ENCODE data around the gene UMOD.

The UMOD gene

DNA sequence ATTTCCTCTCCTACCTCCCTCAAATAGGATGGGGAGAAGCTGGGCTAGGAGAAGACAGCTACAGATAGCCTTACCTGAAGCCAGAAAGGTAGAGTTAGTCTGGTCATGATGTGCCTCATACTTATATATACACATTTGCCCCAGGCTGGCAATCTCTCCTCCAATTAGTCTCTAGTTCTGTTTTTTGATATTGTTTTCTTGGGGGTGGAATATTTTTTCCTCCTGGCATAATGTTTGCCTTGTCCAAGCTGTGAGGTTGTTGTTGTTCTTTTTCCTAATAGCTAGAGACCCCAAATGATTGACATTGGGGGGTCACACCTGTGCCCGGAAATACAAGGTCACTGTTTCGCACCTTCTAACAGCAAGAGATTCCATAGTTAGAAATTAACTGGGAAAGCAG, at the start of gene UMOD:
Gene UMOD, minus strand, starts transcription at position 101 of the 400 bp plus-strand sequence. CDS start 1,978 bp downstream, outside the sequence.
- no peak for DNase-seq (ENCODE audit: low spot score)

DNA sequence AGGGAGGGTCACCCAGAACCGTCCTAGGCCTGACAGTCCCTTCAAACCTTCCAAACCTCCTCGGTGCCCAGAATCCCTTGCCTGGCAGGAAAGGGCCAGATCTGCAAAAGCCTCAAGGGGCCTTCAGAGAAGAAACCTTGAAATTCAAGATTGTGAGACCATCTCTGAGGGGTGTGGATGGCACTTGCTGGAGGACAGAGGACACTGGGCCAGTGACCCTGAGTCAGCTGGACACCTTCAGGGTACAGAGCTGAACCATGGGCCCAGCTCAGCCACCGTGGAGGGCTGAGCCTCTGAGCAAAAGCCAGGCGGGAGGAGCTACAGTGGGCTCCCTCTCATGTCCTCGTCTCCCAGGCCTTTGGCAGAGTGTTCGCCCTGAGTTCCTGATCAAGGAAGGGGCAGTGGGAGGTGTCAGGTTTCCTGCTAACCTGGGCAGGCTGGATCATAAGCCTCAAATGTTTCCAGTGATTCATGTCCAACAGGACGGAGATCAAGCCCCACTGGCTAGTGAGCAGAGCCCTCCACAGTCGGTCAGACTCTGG, 49.0 kb upstream of the UMOD start:
- no peak for DNase-seq (ENCODE audit: low spot score)

DNA sequence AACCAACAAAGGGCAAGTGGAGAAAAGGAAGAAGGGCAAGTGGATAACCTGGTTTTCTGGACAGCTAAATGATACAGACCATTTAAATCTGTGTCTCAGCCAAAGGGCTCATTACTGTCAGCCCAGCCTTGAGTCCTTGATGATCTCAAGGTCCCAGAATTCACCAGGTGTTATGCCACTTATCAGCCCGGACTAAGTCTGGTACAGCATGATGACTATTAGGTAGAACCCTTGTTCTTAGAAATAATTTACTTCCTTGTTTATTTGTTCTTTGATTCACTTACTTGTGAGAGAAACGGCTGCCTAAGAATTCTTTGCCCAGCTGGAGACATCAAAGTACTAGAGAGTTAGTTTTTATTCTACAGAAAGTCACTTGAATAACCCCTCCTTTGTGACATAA, 48.6 kb upstream of the UMOD start:
- DNase-seq (ENCODE audit: low spot score) = no peak

DNA sequence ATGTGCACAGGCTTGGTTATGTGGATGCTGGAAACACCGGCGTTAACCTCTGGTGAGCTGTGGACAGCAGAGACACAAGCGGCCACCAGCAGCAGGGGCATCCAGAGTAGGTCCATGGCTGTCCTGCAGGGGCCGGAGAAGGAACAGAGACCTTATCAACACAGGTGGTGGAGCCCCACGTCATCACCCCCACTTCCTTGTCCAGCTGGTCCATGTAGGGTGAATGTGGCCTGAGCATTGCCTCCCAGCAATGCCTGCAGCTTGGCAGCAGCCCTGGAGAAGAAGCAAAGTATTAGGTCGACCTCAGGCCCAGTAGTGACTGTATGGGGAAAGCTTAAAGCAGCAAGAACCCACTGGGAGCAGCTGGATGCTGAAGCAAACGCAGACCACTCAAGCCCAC, 46.7 kb upstream of the UMOD start:
- no peak for DNase-seq (ENCODE audit: low spot score)

DNA sequence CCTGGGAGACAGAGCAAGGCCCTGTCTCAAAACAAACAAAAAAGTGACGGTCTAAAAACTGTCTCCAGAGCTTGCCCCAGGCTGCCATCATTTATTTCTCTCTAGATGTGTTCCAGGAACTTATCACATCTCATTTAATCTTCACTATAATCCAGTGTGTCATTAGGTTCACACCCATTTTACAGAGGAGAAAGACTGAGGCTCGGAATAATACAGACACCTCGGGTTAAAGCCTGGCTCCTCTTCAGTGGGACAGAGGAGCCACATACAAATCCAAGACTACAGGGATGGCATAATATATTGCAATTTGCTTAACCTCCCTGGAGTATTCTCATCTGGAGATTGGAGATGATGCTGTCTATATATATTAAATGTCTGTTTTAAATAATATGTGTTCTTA, 46.1 kb upstream of the UMOD start:
- no peak for DNase-seq (ENCODE audit: low spot score)

DNA sequence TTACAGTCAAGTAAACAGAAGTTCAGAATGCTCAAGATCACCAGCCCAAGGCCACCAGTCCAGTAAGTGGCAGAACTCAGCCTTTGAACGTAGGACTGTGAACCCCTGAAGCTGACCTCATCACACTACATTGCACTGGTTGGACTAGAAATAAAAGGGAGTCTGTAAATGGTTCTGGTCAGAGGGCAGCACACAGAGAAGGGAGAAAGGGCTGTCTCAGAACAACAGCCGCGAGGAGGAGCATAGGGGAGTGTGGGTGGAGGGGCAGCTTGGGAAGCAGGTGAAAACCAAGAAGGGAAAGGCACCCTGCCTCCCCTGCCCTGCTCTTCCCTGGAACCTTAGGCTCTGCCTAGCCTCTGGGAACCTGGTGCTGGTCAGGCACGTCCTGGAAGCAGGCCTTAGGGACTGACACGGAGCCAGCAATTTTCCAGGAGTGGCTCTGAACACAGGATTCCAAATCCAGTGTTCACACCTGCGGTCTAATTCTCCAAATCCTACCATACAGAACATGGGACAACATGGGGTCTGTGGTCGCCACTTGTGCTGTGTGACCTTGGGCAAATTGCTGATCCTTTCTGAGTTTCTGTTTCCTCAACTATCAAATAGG, 45.1 kb upstream of the UMOD start:
- DNase-seq (ENCODE audit: low spot score) = no peak

DNA sequence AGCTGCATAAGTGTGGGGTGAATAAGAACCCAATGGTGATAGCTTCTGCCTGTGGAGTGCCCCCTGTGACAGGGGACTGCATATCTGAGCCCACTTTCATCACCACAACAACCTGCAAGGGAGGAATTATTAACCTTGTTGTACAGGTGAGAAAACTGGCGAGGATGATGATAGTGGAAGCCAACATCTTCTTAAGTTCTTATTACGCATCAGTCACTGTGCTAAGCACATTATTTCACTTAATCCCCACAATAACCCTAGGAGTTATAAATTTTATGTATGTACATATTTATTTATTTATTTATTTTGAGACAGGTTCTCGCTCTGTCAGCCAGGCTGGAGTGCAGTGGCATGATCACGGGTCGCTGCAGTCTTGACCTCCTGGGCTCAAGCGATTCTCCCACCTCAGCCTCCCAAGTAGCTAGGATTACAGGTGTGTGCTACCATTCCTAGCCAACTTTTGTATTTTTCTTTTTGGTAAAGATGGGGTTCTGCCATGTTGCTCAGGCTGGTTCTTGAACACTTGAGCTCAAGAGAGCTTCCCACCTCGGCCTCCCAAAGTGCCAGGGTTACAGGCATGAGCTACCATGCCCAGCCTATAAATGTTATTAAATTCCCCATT, 44.4 kb upstream of the UMOD start:
- no peak for DNase-seq (ENCODE audit: low spot score)

DNA sequence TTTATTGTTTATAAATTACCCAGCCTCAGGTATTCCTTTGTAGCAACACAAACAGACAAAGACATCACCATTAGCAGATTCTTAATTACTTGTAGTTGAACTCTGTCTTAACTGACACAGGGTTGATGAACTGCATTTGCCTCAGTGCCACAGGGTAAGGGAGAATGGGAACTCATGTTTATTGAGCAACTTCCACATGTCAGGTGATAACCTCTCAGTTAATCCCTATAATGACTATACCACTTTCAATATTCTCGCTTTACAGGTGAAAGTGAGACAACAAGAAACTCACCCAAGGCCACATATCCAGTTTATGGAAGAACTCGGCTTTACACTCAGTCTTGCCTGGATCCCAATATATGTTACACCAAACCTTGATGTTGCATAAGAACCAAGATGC, 43.4 kb upstream of the UMOD start:
- DNase-seq (ENCODE audit: low spot score) = no peak

DNA sequence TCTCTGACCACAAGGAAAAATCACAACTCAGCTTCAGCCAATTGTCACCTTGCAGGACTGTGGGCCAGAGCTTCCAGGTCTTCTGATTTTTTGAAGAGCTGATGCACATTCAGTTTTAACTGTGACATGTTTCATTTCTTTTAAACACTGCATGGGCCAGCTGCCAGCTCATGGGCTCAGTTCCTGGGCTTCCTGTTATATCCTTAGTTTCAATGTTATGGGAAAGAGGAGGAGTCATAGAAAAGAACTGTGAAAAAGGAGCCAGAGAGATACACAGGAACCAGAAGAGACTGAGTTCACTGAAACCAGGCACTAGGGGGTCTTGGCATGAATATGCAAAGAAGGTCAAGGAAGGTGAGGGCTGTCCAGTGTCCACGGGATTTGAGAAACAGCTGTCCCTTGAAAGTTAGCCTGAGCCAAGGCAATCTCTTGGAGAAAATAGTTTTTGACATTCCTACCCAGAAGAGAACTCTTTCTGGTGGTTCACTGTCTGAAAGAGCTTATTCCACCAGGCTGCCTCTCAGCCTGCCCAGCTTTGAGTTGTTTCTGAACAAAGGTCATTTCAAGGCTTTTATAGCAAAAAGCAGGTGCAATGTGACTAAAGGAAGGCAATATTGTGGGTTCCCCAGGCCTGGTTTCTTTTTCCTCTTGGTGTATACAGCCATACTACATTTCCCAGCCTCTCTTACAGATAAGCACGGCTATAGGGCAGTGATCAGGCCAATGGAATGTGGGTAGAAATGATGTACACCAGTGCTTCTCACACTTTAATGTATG, 41.5 kb upstream of the UMOD start:
- no peak for DNase-seq (ENCODE audit: low spot score)

DNA sequence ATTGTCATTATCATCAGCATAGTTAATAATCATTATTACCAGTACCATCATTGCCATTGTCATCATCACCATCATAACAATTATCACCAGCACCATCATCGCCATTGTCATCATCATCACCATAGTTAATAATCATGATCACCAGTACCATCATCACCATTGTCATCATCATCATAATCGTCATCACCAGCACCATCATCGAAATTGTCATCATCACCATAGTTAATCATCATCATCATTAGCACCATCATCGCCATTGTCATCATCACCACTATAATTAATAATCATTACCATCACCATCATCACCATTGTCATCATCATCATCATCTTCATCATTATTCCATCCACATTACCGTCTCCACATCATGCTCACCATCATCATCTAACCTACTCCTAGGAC, 38.5 kb upstream of the UMOD start:
- no peak for DNase-seq (ENCODE audit: low spot score)

DNA sequence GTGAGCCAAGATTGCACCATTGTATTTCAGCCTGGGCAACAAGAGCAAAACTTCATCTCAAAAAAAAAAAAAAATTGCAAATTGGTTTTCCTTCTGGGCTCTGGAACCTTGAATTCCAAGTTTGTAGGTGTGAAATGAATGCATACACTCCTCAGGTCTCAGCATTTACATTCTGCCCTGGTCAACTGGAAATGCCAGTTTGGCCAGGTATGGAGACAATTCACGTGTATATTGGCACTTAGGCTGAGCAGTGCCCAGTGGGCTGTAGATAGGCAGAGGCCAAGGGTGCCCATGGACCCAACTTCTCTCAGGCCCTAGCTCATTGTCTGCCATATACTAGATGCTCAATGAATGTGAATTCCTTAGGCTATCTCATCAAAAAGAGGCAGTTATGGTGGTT, 36.3 kb upstream of the UMOD start:
- DNase-seq (ENCODE audit: low spot score) = no peak

DNA sequence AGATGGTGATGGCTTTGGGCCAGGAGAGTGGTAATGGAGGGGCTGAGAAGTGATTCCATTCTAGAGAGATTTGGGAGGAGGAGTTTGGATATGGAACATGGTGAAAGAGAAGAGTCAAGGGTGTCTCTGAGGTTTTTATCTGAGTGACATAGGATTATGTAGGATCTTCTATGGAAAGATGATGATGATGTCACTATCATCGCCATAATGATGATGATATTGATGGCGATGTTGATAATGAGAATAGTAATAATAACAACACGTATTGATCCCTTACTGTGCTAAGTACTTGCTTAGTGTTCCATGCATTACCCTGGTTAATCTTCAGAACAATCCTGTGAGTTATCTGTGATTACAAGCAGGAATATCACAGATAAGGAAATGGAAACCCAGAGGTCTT, 35.5 kb upstream of the UMOD start:
- no peak for DNase-seq (ENCODE audit: low spot score)

DNA sequence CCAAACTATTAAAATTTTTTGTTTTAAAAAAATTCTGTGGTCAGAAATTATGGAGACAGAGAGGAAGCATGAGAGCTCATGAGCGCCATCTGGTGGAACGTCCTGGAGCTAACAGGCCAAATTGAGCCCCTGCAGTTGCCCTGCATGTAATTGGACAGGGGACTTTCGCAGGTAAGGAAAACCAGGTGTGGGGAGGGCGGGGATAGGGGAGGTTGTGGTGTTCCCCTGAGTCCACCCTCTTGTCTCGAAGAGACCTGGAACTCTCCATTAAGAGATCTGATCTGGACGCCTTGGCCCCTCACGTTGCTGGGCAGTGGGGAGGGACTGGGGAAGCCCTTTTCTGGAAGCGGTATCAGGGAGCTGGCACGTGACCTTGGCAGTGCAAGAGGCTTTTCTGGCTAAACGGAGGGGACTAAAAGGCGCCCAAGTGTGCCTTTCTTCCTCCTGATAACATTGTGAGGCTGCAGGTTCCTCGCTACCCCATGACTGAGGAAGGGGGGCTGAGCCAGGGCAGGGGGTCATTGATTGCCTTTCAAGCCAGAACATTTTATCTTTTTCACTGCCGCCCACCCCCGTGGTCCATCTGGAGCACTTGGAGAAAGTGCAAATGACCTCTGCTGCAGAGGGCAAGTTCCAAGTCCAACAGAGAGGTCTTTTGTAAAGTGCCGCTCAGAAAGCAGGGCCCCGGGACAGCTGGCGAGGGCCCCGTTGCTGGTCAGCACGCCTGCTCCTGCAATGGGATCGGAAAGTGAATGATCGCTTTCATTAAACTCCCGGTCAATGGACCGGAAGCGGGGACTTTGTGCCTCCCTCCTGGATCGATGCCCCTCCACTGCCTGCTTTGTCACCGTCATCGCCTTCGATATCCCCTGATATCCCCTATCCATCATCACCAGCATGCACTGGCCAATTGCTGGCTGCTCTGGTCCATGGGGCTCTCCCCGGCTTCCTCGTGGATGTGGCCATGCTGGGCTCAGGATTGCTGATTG, 33.6 kb upstream of the UMOD start:
- DNase-seq (ENCODE audit: low spot score) = peak; percentile 65

DNA sequence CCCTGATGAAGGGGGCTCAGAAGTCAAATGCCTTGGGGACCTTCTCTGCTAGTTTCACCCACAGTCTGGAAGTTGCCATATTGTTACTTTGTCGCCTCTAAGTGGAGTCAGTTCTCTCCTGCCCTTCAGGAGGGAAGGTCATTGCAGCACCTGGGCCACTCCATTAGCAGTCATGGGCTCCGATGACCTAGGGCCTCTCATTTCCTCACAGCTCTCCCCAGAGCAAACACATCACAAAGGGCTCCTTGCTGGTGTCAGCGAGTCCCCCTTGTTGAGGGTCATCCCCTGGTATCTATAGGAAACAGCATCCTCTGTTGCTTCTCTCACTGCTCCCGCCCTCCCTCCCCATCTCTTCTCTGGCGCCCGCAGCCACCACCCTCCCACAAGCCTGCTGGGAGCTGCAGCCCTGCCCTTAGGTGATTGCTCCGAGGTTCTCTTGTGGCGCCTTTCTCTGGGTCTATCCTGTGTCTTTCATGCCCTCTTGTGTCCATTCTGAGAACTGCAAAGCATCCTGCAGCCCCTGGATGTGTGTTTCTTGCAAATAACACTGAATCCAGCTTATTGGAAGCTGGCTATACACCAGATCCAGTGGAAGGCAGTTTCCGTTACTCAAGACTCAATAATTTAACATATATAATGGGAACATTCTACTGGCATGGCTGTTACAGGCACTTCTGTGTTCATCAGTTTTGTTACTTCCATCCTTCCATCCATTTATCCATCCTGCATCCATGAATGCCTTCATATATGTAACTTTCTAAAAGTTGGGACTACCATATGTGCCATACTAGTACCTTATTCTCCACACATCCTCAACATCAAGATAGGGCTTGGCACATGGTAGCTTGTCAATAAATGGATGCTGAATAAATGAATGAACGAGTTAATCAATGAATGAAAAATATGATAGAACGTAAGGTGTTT, 30.9 kb upstream of the UMOD start:
- peak; percentile 70 for DNase-seq (ENCODE audit: low spot score)

DNA sequence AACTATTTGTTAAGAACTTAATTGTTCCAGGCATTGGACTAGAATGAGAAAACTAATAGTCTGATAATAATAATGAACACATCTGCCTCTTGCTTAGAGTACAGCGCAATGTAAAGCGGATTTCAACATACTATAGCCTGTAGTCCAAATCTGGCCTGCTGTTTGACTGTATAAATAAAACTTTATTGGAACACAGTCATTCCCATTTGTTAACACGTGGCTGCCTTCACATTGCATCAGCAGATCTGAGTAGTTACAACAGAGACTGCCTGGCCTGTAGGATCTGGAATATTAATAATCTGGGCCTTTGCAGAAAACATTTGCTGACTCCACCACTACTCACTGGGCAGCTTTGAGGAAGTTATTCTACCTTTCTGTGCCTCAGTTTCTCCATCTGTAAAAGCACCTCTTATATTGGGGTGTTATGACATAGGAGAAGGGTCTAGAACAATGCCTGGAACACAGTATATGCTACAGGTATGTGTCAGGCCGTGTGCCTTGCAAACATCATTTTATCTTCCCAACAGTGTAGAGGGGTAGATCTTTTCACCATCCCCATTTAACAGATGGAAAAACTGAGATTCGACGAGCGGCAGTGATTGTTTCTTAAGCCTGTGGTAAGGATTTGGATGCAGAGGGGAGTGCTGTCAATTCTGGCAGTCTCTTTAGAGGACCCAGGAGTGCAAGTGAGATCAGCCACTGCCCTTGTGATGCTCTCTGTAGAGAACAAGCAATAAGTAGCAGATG, 29.9 kb upstream of the UMOD start:
- no peak for DNase-seq (ENCODE audit: low spot score)

DNA sequence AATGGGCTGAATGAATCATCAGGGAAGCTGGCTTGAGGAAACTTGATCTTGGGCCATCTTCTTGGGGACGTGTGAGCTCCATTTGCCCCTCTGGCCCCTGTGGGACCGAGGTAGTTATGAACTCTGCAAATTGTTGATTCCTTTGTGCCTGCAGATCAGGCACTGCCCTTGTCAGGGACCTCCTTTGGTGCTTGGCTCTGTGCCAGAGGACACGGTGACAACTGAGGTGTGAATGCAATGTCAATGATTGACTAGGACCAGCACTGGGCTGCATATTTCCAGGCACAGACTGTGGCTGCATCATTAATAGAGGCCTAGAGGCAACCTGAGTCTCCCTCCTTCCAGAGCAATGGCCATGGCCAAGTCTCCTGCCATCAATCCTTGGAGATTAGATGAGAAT, 28.3 kb upstream of the UMOD start:
- no peak for DNase-seq (ENCODE audit: low spot score)

DNA sequence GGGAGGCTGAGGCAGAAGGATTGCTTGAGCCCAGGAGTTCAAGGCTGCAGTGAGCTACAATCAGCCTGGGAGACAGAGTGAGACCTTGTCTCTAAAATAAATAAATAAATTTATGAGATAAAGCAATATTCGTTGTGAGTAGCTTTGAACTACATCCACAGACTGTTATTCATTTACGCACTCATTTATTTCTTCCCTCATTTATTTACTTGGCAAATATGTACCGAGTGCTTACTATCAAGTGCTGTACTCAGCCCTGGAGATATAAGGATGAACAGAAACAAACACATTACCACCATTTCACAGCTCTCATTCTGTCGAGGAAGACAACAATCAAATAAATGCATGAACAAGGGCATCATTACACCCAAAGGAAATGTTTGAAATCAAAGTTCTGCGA, 24.7 kb upstream of the UMOD start:
- no peak for DNase-seq (ENCODE audit: low spot score)

DNA sequence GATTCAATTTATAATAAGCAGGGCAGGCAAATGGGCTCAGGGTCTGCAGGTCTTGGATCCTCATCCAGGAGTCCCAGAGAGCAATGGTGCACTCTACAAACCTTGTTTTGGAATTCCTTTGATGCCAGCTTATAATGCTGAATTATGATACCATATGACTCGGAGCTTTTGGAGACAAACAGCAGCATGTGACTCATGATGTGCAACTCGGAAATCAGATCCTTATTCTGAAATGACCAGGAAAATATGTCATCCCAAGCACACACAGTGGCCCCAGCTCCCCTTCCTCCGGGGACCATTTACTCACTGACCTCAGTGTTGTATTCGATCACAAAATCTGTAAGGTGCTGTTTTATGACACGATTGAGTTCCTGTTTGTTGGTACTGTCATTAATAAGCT, 20.2 kb upstream of the UMOD start:
- no peak for DNase-seq (ENCODE audit: low spot score)

DNA sequence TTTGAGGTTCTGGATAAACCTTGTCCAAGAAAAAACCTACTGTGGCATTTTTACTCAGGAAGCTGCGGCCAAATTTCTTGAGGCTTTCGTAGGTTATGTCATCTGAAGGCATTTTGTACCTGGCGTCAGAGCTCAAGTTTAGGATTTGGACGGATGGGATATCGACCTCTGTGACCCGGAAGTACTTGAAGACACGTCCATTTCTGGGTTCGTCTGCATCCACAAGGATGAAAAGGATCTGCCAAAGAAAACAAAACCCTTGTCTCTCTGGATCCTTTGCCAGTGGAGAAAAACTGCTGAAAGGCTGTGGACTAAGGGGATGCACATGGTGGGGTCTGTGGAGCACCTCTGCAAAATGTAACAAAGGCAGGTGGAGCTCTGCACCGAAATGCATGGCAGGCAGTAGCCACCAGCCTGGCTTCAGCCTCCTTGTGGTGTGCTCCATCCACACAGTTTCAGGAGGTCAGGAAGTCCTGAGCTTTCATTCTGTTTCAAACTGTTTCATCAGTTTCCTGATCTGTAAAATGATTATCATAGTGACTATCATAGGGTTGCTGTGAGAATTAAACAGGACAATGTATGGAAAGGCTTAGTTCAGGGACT, 17.0 kb upstream of the UMOD start:
- DNase-seq (ENCODE audit: low spot score) = no peak

DNA sequence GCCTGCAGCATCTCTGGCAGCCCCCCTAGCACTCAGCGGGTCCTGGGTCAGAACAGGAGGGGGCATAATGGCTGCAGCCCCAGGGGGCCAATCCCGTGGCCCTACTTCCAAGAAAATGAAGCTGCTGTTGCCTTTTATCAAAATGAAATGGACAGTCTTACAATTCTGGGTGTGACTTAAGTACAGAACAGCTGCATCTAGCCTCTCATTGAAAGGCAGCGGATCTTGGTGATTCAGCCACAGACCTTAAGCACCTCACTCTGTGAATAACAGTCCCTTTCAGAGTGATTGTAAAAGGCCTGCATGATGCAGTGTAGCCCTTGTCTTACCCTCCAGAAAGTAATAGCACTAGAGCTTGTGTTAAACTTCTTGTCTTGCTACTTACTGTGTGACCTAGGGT, 11.5 kb upstream of the UMOD start:
- DNase-seq (ENCODE audit: low spot score) = no peak
